SU-DHL-6 (cell line): ENCODE measurements around the gene NSMCE1.

Source experiments
- H2AFZ ChIP-seq: fragments of 200-600 bp; sonication (generic); 2 replicates; pipeline ENCODE4 v1.6.1; 2014; ENCODE audit warnings: low read depth, mild to moderate bottlenecking, moderate library complexity, mixed read lengths, antibody characterized with exemption, low read length; ENCODE audit not compliant: severe bottlenecking
- H3F3A ChIP-seq: fragments of 200-600 bp; shearing (Covaris generic); 2 replicates; pipeline ENCODE4 v1.6.0; 2016; ENCODE audit warnings: antibody characterized with exemption, mild to moderate bottlenecking; ENCODE audit not compliant: insufficient read depth
- H3K27ac ChIP-seq: fragments of 200-600 bp; sonication (generic); 2 replicates; pipeline ENCODE4 v1.5.1; 2016; ENCODE audit warnings: low read depth, mild to moderate bottlenecking, low read length, moderate library complexity, mixed read lengths
- H3K27me3 ChIP-seq: fragments of 200-600 bp; sonication (generic), shearing (Covaris generic); 2 replicates; pipeline ENCODE4 v1.6.0; 2014; ENCODE audit warnings: mild to moderate bottlenecking, low read length
- H3K36me3 ChIP-seq: fragments of 200-600 bp; sonication (generic); 2 replicates; pipeline ENCODE4 v1.6.1; 2014; ENCODE audit warnings: mild to moderate bottlenecking, low read length, mixed read lengths
- H3K4me2 ChIP-seq: fragments of 300-600, 200-600 bp; shearing (Covaris generic), sonication (generic); 2 replicates; pipeline ENCODE4 v1.6.0; 2014; ENCODE audit warnings: low read length, low read depth, mild to moderate bottlenecking; ENCODE audit not compliant: poor library complexity, severe bottlenecking
- H3K4me3 ChIP-seq: fragments of 200-600 bp; sonication (generic); 2 replicates; pipeline ENCODE4 v1.5.1; 2014; ENCODE audit warnings: antibody characterized with exemption, low read length, mild to moderate bottlenecking, mixed read lengths; ENCODE audit not compliant: insufficient read depth, poor library complexity, severe bottlenecking
- H3K79me2 ChIP-seq: fragments of 200-600 bp; sonication (generic); 2 replicates; pipeline ENCODE4 v1.6.1; 2014; ENCODE audit warnings: mild to moderate bottlenecking, low read length, moderate library complexity; ENCODE audit not compliant: insufficient read depth
- H3K9ac ChIP-seq: fragments of 200-600 bp; sonication (generic); 2 replicates; pipeline ENCODE4 v1.7.0; 2014; ENCODE audit warnings: mild to moderate bottlenecking, low read length
- H3K9me2 ChIP-seq: fragments of 200-600 bp; sonication (generic); replicated peaks from 2 replicates; pipeline ENCODE4 v1.6.1; 2014; ENCODE audit warnings: low read length; ENCODE audit not compliant: insufficient read depth
- H3K9me3 ChIP-seq: fragments of 200-600 bp; sonication (generic); 2 replicates; pipeline ENCODE4 v1.6.1; 2014; ENCODE audit warnings: low read length, mixed read lengths; ENCODE audit not compliant: insufficient read depth
- H4K20me1 ChIP-seq: fragments of 200-600 bp; sonication (generic); 2 replicates; pipeline ENCODE4 v1.6.1; 2014; ENCODE audit warnings: low read depth, mild to moderate bottlenecking, antibody characterized with exemption, low read length, moderate library complexity, mixed read lengths
- CTCF ChIP-seq: fragments of 200-600 bp; sonication (generic); IDR thresholded peaks from one replicate; pipeline ENCODE4 v1.5.1; 2017; ENCODE audit warnings: antibody characterized with exemption, mild to moderate bottlenecking, low read length, moderate library complexity; ENCODE audit not compliant: insufficient read depth, poor library complexity, severe bottlenecking
- EZH2phosphoT487 ChIP-seq: fragments of 200-600 bp; sonication (generic), shearing (Covaris generic); conservative IDR thresholded peaks from 2 replicates; pipeline ENCODE4 v1.6.1; 2018; ENCODE audit warnings: mild to moderate bottlenecking, antibody characterized with exemption, low read length, moderate library complexity, mixed read lengths

Gene NSMCE1

GRCh38 chr16:27238016-27238587 lies 30.5 kb downstream of the NSMCE1 start:
- Histone ChIP-seq H3K27ac (peak overlapping the region; percentile 88), H3K4me2 (peak overlapping the region; percentile 59), H3K9me2 (no peaks in the 10 kb centered on the region), H3K79me2 (no peaks in the 10 kb centered on the region), H4K20me1 (no peaks in the 10 kb centered on the region), H2AFZ (peak overlapping the region; percentile 64), H3K4me3 (peak overlapping the region; percentile 2), H3K9me3 (no peaks in the 10 kb centered on the region), H3F3A (peaks cover 25% of the 10 kb centered on the region), H3K27me3 (no peaks in the 10 kb centered on the region), H3K36me3 (no peaks in the 10 kb centered on the region), H3K9ac (peak overlapping the region; percentile 52)
- no peak for TF ChIP-seq EZH2phosphoT487
- TF ChIP-seq CTCF: no peak

- Histone ChIP-seq H3K9ac (peak overlapping the region; percentile 52), H2AFZ (peak overlapping the region; percentile 64), H3K79me2 (no peaks in the 10 kb centered on the region), H3K36me3 (no peaks in the 10 kb centered on the region), H3K27me3 (no peaks in the 10 kb centered on the region), H3K27ac (peak overlapping the region; percentile 88), H3F3A (peaks cover 32% of the 10 kb centered on the region), H3K4me3 (peak overlapping the region; percentile 23), H3K9me2 (no peaks in the 10 kb centered on the region), H3K4me2 (peak overlapping the region; percentile 59), H4K20me1 (no peaks in the 10 kb centered on the region), H3K9me3 (no peaks in the 10 kb centered on the region)
- TF ChIP-seq EZH2phosphoT487 (no peak), CTCF (no peak)
Measured at GRCh38 chr16:27237219-27238015, 31.2 kb downstream of the NSMCE1 start.

- peaks cover 34% of the 10 kb centered on the region for H3F3A ChIP-seq
- H3K27me3 ChIP-seq: no peaks in the 10 kb centered on the region
- peak overlapping the region; percentile 88 for H3K27ac ChIP-seq
- no peaks in the 10 kb centered on the region for H3K36me3 ChIP-seq
- H3K79me2 ChIP-seq: no peaks in the 10 kb centered on the region
- TF ChIP-seq EZH2phosphoT487 (no peak), CTCF (no peak)
- H3K9me3 ChIP-seq: no peaks in the 10 kb centered on the region
- H3K4me2 ChIP-seq: peak overlapping the region; percentile 59
- H3K9me2 ChIP-seq: no peaks in the 10 kb centered on the region
- peak overlapping the region; percentile 64 for H2AFZ ChIP-seq
- H3K9ac ChIP-seq: peak overlapping the region; percentile 52
- H4K20me1 ChIP-seq: no peaks in the 10 kb centered on the region
- H3K4me3 ChIP-seq: peak overlapping the region; percentile 23
Measured at GRCh38 chr16:27236635-27237218, 31.8 kb downstream of the NSMCE1 start.
